Measurements from ENCODE around the gene TSPAN33. TPM values are rescaled to one million over a fixed set of nuclear protein-coding genes. Genes with fewer than 3 reads are reported as not detected.
"Not testable (repeated sequence)": the region's sequence is repeated elsewhere in the genome, so short reads cannot be mapped to it uniquely, and the experiment has no call there.

The TSPAN33 gene
- total RNA-seq, 1 donor from 2014 or later = 7.7 TPM

DNA sequence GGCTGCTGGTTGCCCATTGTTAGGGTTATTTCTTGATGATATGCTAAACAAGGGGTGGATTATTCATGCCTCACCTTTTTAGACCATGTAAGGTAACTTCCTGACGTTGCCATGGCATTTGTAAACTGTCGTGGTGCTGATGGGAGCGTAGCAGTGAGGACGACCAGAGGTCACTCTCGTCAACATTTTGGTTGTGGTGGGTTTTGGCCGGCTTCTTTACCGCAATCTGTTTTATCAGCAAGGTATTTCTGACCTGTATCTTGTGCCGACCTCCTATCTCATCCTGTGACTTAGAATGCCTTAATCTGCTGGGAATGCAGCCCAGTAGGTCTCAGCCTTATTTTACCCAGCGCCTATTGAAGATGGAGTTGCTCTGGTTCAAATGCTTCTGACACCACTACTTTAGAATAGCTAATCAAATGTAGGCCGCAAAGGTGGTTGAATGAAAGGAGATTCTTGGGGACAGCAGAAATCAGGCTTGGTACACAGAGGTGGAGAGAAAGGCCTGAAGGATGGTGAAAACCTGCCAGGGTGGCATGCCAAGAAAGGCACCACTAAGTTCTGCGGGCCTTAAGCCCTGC, 26.0 kb downstream of the TSPAN33 start:
- no peak for DNase-seq (ENCODE audit: low spot score)

GRCh38 chr7:129173861-129174260, 29.4 kb downstream of the TSPAN33 start:
- not testable (repeated sequence) for DNase-seq (ENCODE audit: low spot score)

DNA sequence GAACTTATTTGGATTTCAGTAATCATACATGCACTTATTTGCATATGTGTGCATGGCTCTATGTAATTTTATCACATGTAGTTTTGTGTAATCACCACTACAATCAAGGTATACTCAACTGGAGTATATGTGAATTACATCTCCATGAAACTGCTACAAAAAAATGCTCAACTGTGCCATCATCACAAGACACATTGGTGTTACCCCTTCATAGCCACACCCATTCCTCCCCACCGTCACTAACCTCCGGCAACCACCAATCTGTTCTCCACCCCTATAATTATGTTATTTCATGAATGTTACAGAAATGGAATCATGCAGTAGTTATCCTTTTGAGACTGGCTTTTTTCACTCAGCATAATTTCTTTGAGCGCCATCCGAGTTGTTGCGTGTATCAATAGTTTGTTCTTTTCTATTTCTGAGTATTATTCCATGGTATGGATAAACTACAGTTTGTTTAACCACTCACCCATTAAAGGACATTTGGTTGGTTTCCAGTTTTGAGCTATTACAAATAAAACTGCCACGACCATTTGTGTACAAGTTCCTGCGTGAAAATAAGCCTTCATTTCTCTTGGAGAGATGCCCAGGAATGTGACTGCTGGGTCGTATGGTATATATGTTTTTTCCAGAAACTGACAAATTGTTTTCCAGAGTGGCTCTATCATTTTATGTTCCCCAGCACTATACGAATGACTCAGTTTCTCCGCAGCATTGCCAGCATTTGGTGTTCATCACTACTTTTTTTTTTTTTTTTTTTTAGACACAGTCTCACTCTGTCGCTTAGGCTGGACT, 32.6 kb downstream of the TSPAN33 start:
- peak; percentile 35 for DNase-seq (ENCODE audit: low spot score)

GRCh38 chr7:129184981-129185670, 40.6 kb downstream of the TSPAN33 start:
- DNase-seq (ENCODE audit: low spot score) = peak; percentile 19

- DNase-seq (ENCODE audit: low spot score) = no peak
These were observed 42.3 kb downstream of the TSPAN33 start for GRCh38 chr7:129186749-129187260.

DNA sequence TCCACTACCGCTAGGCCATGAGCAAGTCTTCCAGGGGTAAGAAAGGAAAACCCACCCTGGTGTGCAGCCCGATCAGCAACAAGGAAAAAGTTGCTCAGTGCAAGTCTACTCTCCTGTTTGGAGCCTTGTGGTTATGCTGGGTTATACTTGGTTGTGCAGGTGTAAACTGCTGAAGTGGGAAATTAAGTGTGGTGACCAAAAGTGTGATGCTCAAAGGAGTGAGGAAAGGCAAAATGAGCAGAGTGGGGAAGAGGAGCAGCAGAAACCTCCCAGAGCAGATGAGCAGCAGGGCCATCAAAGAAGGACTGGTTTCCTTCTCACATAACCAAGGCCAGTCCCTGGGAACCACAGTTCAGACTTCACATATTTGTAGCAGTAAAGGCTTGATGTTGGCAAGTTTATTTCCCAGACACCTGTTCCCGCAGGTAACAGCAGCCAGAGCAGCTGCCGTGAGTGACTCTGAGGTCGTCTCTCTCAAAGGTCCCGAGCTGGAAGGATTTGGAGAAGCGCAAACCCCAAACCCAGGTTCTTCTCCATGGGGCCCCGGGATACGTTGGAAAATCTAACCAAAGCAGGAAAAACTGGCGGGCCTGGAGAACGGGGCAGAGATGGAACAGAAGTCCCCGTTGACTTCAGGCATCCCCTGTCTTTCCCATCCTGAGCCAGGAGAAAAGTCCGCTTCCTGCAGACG, 43.3 kb downstream of the TSPAN33 start:
- DNase-seq (ENCODE audit: low spot score) = no peak

- DNase-seq (ENCODE audit: low spot score) = peak; percentile 93
These were observed 43.9 kb downstream of the TSPAN33 start, which contains the start of gene SMO for GRCh38 chr7:129188372-129188891. Gene SMO, plus strand, starts transcription at chr7:129188633. Its CDS starts 519 bp downstream, at chr7:129189152.

GRCh38 chr7:129188892-129189660, 44.6 kb downstream of the TSPAN33 start:
- DNase-seq (ENCODE audit: low spot score) = peak; percentile 48

GRCh38 chr7:129189661-129190310, 45.3 kb downstream of the TSPAN33 start:
- DNase-seq (ENCODE audit: low spot score) = peak; percentile 14

- no peak for DNase-seq (ENCODE audit: low spot score)
These were observed 46.8 kb downstream of the TSPAN33 start for GRCh38 chr7:129191272-129191671.

GRCh38 chr7:129193892-129194291, 49.4 kb downstream of the TSPAN33 start:
- DNase-seq (ENCODE audit: low spot score) = no peak

DNA sequence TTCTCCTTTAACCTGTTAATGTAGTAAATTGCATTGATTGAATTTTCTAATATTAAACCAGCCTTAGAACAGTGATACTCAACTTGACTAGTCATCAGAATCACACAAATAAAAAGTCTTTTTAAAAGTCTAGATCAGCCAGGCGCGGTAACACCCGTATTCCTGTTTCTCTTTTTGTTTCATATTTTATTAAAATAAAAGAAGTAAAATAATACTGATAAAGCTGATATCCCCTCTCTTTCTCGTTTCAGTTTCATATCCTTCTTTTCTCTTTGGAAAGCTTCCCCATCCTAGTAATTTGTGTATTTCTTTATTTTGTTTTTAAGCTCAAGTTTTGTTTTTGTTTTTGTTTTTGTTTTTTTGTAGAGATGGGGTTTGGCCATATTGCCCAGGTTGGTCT, 53.3 kb downstream of the TSPAN33 start:
- DNase-seq (ENCODE audit: low spot score) = no peak

DNA sequence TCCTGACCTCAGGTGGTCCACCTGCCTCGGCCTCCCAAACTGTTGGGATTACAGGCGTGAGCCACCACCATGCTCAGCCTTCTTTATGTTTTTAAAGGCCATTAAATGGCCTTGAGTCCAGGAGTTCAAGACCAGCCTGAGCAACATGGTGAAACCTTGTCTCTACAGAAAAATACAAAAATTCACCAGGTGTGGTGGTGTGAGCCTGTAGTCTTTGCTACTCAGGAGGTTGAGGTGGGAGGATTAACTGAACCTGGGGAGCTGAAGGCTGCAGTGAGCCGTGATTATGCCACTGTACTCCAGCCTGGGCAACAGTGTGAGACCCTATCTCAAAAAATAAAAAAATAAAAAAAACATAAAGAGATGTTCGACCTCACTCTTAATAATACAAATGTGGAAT, 54.9 kb downstream of the TSPAN33 start:
- DNase-seq (ENCODE audit: low spot score) = no peak

DNA sequence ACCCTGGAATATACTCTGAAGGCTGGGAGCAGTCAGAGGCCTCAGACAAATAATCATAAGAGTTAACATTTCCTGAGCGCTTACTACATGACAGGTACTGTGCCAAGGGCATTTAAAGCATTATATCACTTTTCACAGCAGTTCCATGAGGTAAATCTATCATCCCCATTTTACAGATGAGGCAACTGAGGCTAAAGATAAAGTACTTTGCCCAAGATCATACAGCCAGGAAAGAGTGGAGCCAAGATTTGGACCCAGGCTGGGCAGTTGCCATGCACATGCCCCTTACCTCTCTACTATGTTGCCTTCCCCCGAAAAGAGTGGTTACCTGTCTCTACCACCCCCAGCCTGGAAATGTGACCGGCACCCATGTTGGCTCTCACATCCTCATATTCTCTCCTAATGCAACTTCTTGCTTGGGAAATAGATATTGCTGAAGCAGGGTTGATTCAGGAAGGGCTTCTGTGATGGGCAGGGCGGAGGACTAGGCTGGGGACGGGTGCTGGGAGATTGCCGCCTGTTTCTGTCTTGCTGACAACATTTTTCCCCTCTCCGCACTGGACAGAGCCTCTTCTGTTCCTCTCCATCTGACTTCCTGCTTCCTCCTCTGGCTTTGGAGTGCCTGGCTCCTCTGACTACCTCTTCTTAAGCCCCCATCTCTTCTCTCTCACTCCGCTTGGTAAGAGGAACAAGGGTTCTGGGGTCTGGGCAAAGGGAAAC, 57.7 kb downstream of the TSPAN33 start:
- no peak for DNase-seq (ENCODE audit: low spot score)

GRCh38 chr7:129203050-129203741, 58.7 kb downstream of the TSPAN33 start:
- DNase-seq (ENCODE audit: low spot score) = no peak

DNA sequence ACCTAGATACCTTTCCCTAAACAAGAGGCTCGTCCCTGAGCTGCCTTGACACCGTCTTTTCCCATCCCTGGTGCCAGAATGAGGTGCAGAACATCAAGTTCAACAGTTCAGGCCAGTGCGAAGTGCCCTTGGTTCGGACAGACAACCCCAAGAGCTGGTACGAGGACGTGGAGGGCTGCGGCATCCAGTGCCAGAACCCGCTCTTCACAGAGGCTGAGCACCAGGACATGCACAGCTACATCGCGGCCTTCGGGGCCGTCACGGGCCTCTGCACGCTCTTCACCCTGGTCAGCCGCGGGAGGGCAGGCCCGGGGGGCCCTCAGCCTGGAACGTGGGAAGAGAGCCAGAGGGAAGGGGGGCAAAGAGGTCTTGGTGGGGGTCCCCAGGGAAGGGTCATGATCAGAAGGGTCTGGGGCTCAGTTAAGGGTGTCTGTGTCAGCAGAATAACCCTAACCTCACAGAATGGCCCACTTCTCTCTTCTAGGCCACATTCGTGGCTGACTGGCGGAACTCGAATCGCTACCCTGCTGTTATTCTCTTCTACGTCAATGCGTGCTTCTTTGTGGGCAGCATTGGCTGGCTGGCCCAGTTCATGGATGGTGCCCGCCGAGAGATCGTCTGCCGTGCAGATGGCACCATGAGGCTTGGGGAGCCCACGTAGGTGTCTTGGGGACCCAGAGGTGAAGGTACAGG, 60.8 kb downstream of the TSPAN33 start:
- DNase-seq (ENCODE audit: low spot score) = no peak

GRCh38 chr7:129205987-129206785, 61.7 kb downstream of the TSPAN33 start:
- no peak for DNase-seq (ENCODE audit: low spot score)
